Measurements from ENCODE around the gene SASH1. TPM values are rescaled to one million over a fixed set of nuclear protein-coding genes. Genes with fewer than 3 reads are reported as not detected.

SASH1 gene
- total RNA-seq, 1 experiment from 2014 or later = 11.7 TPM

DNA sequence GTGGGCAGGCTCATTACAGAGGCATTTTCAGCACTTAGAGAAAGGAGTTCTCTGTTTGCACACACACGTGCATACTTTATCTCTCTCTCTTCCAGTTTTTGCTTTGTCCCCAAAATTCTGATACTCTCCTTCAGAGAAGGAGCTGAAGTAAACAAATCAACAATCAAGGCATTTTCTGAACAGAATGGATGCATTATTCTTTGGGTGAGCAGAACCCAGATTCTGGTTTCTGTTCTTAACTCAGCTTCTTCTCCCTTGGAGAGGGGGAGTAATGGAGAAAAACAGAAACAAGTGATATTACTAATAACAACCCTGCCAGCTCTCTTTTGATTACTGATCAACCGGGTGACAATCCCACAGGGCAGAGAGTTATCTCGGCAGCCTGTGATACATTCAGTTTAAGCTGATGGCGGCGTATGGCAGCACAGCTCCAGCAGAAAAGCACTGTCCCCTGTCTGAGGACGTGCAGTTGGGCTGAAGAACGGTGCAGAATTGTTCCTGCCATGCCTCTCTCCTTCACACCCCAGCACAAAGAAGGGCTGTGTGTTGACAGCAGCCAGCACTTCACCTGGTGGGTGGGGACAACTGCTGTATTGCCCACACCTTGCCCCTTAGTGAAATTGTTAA is 47.3 kb upstream of the SASH1 start:
- H3K4me2 ChIP-seq (ENCODE audit: low read length) = no peak overlapping the region
- no TSS peak for BruUV-seq (replicated peaks)
- H3K9ac ChIP-seq (ENCODE audit: low read length) = no peak overlapping the region
- no peak for DNase-seq (ENCODE audit: low read depth, low spot score)
- H3K9me2 ChIP-seq (ENCODE audit: insufficient read depth) = no peaks in the 10 kb centered on the region
- ChIA-PET RAD21 (ENCODE audit: low non-redundant PET in 1 of 2, low total read pairs in 2 of 2, uncharacterized antibody in 2 of 2, unreplicated experiment in 2 of 2) (no interaction called here), CTCF (no interaction called here), POLR2A (no interaction called here)
- no peak overlapping the region for H2AFZ ChIP-seq (ENCODE audit: low read depth, low read length, poor library complexity, severe bottlenecking)
- H3K27me3 ChIP-seq (ENCODE audit: insufficient read depth, low read length) = no peaks in the 10 kb centered on the region
- intact Hi-C loops (cut with micrococcal nuclease) = no loop called here
- H3K9me3 ChIP-seq (ENCODE audit: control insufficient read depth in 1 of 2, insufficient read depth in 1 of 2, low read depth in 1 of 2, low read length in 2 of 2) = no peaks in the 10 kb centered on the region
- no peaks in the 10 kb centered on the region for H3K36me3 ChIP-seq (ENCODE audit: control insufficient read depth in 1 of 2, insufficient read depth in 2 of 2, low read length in 2 of 2)
- no peak overlapping the region for H3K4me3 ChIP-seq (replicated peaks in 1 of 2; ENCODE audit: low read depth in 1 of 2, low read length in 2 of 2)
- TF ChIP-seq EZH2phosphoT487 (IDR thresholded peaks at IDR 0.05; ENCODE audit: borderline replicate concordance) = no peak
- TF ChIP-seq CEBPB (IDR thresholded peaks at IDR 0.05; ENCODE audit: low read depth) = no peak
- no peak for TF ChIP-seq EGR1 (IDR thresholded peaks at IDR 0.05; ENCODE audit: low read depth)
- TF ChIP-seq RAD21 (IDR thresholded peaks at IDR 0.05; ENCODE audit: low read depth) = no peak
- TF ChIP-seq, protein P1, sequence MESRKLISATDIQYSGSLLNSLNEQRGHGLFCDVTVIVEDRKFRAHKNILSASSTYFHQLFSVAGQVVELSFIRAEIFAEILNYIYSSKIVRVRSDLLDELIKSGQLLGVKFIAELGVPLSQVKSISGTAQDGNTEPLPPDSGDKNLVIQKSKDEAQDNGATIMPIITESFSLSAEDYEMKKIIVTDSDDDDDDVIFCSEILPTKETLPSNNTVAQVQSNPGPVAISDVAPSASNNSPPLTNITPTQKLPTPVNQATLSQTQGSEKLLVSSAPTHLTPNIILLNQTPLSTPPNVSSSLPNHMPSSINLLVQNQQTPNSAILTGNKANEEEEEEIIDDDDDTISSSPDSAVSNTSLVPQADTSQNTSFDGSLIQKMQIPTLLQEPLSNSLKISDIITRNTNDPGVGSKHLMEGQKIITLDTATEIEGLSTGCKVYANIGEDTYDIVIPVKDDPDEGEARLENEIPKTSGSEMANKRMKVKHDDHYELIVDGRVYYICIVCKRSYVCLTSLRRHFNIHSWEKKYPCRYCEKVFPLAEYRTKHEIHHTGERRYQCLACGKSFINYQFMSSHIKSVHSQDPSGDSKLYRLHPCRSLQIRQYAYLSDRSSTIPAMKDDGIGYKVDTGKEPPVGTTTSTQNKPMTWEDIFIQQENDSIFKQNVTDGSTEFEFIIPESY (IDR thresholded peaks at IDR 0.05; ENCODE audit: extremely low read depth, insufficient replicate concordance, low read length) = no peak
- TF ChIP-seq, protein P2, sequence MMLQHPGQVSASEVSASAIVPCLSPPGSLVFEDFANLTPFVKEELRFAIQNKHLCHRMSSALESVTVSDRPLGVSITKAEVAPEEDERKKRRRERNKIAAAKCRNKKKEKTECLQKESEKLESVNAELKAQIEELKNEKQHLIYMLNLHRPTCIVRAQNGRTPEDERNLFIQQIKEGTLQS (IDR thresholded peaks at IDR 0.05) = no peak
- TF ChIP-seq ELF1 (IDR thresholded peaks at IDR 0.05; ENCODE audit: borderline replicate concordance, low read depth) = no peak
- TF ChIP-seq TCF7L2 (IDR thresholded peaks at IDR 0.05; ENCODE audit: borderline replicate concordance, extremely low read depth, insufficient read depth, insufficient read length) = no peak
- no peak for TF ChIP-seq ZFX (IDR thresholded peaks at IDR 0.05)
- TF ChIP-seq EZH2 (IDR thresholded peaks at IDR 0.05) = no peak
- no peak for TF ChIP-seq ZNF274 (IDR thresholded peaks at IDR 0.05; ENCODE audit: low read depth, low read length)
- no peak for TF ChIP-seq FOSL1 (IDR thresholded peaks at IDR 0.05; ENCODE audit: low read depth)
- TF ChIP-seq JUND (IDR thresholded peaks at IDR 0.05) = no peak
- no peak for TF ChIP-seq SRF (IDR thresholded peaks at IDR 0.05; ENCODE audit: low read depth)
- no peak for TF ChIP-seq CBX3 (IDR thresholded peaks at IDR 0.05; ENCODE audit: low read depth)
- H3K79me2 ChIP-seq (ENCODE audit: insufficient read depth, low read length) = no peaks in the 10 kb centered on the region
- H3K27ac ChIP-seq (ENCODE audit: low read depth, low read length) = no peak overlapping the region
- no peaks in the 10 kb centered on the region for H3K4me1 ChIP-seq (ENCODE audit: control insufficient read depth in 1 of 2, insufficient read depth in 2 of 2, low read length in 2 of 2)
- no peak for ATAC-seq
- H4K20me1 ChIP-seq (ENCODE audit: insufficient read depth) = no peaks in the 10 kb centered on the region
